Stimulated activated CD8-positive, alpha-beta memory T cell treated with anti-CD3 and anti-CD28 coated beads, Interleukin-7, amount 100 ng/mL, for 24 hours (primary cell): ENCODE measurements around the gene TFF2.

Experiments used
- DNase-seq: peaks from one replicate; pipeline ENCODE4 v3.0.0-alpha.2; 2020; ENCODE audit warnings: low read depth

TFF2 gene, protein sequence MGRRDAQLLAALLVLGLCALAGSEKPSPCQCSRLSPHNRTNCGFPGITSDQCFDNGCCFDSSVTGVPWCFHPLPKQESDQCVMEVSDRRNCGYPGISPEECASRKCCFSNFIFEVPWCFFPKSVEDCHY

DNA sequence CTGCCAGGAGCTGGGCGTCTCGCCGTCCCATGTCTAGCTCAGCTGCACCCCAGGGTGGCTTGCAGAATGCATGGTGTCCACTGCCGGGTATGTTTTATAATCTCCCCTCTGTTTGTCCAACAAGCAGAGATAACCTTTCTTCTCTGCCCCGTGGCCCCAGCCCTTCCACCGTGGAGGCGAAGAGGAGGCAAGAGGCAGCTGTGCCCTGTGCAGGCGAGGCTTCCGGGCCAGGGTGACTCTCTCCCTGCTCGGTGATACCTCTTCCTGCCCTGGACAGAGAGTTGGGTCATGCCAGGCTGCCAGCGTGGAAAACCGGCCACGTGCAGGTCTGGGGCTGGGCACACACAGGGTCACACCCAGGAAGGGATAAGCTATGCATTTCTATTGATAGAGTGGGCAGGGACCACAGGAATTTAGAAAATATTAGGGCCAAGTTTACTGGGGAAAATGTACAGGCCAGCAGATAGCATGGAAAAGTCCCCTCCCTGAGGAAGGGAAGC is at the start of gene TFF2:
Gene TFF2, minus strand, starts transcription at position 68 of the 500 bp plus-strand sequence. Its CDS starts 37 bp downstream, at position 31.
- no peak for DNase-seq

DNA sequence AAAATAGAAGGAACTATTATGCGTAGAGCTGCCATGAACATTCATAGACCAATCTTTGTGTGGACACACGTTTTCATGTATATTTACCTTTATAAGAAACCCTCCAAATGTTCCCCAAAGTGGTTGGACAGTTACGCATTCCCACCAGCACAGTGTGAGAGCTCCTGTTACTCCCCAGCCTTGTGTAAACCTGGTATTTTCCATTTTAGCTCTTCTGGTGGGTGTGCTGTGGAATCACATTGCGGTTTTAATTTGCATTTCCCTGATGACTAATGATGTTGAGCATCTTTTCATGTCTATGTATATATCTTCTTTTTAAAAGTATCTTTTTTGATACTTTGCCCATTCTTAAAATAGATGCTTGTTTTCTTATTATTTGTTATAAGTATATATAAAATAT is 49.7 kb upstream of the TFF2 start:
- DNase-seq, result no peak

DNA sequence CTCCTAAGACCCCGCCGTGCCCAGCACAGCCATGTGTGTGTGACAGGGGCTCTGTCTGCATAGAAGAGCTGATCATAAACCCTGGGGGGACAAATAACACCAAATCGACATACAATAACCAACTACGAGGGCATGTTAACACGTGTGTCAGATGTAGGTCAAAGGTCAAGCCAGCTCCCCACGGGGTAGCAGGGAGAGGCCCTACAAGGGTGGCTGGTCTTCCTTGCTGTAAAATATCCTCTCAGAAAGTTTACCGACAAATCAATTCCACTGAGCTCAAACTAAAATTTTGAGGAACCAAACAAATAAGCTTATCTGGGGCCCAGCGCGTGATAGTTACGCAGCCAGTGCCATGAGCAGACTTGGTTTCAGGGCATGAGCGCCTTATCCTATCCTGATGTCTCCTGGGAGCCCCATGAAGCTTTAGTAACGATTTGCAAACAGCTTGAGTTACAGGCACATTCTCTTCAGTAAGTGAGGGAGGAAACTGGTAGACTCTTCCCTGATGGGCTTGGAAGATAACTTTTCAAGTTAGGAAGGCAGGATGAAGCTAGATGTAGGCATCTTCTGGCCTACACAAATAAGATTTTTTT is 47.7 kb upstream of the TFF2 start:
- no peak for DNase-seq

DNA sequence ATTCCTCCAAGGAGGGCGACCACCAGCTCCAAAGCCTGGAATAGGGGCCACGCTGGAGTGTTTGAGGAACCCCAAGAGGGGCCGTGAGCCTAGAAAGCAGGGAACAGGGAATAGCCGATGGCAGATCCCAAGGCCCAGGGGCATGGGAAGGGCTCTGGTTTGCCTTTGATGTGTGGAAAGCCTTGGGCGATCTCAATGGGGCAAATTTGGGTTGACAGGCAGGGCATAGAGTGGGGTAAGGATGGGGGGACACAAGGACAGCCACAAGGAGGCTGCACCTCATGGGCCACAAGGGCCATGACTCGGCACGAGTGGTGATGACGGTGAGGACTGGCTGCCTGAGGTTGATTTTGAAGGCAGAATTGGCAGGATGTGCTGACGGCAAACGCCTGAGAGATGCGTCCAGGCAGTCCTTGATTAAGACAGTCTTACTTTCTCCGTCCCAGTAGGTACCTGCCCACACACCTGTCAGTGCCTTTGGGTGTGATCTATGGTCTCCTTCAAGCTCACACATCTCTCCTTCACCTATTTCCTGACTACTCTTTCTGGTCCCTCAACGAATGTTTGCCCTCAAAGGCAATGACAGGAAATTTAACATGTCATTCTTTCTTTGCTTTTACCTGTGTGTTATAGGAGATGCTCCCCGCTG is 47.1 kb upstream of the TFF2 start:
- no peak for DNase-seq

DNA sequence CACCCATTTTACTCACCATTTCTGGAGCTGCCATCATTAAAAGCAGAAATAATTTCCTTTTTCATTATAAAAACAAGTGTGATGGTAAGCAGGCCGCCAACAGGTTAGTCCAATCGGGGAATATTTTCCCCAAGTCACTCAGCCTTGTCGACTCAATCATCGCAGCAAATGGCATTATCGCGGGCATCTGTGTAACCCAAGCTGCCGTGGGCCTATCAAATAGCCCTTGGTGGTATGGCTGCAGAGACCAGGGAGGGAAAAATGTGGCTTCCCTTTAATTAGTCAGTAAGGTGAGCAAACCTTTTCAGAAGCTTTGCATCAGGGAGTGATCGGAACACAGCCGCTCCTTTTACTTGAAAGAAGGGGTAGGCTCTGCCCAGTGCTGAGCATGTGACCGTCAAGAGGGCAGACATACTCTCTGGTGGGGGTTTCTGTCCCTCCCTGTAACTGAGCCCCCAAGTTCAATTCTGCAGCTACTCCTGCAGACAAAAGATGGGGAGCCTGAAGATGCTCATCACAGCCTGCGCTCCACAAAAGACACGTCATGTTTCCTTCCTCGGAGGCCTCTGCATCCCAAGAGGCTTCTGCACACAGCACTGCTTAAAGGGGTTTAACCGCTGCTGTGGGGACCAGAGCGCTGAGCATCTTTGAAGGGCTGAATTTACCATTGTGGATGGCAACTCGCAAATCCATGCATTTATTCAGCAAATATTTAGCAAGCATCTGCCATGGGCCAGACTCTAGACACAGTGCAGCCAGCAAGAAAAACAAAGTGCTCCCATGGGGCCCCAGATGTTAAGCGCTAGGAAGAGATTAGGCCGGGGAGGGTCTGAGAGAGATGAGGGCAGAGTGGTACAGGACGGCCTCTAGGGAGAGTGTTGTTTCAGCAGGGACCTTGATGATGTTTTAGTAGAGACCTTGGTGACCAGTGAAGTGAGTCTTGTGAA is 46.3 kb upstream of the TFF2 start:
- DNase-seq, result no peak

DNA sequence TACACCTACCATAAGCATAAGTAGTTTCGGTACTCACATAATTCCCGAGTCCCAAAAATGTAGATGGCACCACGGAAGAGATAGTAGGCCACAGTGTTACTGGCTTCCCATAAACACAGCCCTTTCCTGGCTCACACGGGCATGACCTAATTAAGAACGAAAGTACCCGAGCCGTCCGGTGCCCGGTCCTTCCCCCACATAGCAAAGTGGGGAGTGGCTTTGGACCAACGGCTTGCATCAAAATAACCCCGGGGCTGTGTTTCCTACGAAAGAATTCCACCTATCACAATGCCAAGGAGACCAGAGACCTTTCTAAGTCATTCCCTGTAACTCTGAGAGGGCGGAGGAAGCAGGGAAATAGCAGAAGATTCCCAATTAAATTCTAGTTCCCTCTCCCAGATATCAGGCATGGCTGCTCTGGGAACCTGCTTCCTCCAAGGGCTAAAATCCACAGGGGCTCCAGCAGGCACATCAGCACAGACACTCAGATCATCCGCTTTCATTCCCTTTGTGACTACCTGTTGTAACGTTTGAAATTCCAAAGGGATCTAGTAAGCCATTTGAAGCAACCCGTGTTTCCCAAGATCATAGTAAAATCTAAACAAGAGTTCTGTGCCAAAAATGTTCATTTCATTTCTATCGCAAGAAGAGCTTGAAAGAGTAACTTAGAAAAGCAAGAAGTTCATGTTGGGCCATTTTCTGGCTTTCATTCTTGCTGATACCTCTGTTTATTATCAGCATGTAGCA is 45.3 kb upstream of the TFF2 start, which contains the start of gene TMPRSS3:
Gene TMPRSS3, minus strand, starts transcription at position 148 of the 747 bp plus-strand sequence. CDS start 635 bp downstream, outside the sequence.
- no peak for DNase-seq

DNA sequence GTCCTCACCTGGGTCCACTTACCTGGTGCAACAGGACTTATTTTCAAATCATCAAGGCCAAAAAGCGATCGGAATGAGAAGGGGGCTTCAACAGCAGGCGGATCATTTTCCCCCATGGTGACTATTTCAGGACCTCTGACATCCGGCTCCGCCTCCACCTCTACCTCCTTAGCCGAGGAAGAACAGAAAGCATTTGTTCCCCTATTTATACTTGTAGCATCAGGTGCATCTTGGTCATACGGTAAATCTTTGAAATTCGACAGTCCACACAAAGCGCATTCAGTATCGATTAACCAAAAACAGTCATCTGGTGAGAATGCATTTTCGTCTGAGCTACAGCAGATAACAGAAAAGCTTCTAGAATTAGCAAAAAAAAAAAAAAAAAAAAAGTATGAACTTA is 44.5 kb upstream of the TFF2 start:
- DNase-seq, result no peak

DNA sequence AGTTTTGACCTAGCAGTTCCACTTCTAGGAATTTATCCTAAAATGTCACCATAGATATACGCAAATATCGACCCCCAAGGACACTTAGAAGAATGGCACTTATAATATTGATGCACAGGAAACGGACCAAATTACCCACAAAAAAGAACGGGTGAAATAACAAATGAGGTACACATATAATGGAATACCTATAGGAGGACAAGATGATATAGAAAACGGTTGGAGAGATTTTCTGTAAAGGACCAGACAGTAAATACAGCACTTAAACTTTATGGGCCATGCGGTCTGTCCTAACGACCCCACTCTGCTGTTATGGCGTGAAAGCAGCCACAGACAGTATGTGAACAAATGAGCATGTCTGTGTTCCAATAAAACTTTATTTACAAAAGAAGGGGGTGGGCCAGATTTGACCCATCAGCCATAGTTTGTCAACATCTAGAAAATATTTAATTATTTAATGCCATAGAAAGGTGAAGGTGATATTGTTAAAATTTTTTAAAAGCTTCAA is 42.7 kb upstream of the TFF2 start:
- DNase-seq, result no peak

DNA sequence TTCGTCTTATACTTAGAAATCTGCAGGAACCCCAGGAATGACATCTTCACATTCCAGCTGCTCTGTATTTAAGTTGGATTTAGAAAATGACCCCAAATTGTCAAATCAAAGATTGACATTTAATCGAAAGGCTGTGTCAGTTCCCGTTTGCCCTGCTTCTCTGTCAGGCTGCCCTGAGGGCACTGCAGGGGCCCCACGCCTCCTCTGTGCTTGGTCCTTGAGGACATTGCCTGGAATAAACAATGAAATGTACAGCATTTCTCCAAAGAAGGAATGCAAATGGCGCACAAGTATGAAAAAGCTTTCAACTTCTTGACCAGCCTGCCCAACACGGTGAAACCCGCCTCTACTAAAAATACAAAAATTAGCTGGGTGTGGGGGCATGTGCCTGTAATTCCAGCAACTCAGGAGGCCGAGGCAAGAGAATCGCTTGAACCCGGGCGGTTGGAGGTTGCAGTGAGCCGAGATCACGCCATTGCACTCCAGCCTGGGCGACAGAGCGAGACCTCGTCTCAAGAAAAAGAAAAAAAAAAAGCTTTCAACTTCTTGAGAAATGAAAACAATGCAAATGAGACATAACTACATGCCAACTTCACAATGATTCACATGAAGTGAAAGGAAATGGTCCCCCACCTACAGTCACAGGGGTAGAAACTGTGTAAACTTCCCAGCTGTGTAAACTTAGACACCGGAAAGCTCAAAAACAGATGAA is 42.1 kb upstream of the TFF2 start:
- no peak for DNase-seq

DNA sequence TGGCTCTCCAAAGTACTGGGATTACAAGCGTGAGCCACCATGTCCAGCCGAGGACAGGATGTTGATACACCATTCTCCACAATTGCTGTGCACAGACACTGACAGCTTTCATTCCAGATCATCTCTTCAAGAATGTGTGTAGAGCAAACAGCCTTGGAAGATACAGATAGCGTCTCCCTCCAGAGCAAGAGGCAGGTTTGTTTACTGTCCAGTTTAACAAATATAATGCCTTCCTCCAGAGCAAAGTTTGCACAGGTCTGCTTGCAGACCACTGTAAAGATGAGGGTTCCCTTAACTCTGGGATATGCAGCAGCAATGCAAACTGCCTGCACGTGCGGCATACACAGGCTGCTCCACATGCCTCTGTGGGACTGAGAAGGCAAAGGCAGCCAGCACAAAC is 40.5 kb upstream of the TFF2 start:
- no peak for DNase-seq

DNA sequence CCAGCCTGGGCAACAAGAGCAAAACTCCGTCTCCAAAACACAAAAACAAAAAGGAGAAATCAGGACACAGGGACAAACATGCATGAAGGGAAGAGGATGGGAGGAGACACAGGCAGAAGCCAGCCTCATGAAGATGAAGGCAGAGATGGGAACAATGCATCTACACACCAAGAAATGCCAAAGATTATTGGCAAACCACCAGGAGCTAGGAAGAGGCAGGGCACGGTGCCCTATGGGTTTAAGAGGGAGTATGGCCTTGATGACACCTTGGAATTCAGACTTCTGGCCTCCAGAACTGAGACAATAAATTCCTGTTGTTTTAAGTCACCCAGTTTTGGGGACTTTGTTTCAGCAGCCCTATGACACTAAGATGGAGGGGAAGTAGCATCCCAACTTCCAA is 39.9 kb upstream of the TFF2 start:
- no peak for DNase-seq

DNA sequence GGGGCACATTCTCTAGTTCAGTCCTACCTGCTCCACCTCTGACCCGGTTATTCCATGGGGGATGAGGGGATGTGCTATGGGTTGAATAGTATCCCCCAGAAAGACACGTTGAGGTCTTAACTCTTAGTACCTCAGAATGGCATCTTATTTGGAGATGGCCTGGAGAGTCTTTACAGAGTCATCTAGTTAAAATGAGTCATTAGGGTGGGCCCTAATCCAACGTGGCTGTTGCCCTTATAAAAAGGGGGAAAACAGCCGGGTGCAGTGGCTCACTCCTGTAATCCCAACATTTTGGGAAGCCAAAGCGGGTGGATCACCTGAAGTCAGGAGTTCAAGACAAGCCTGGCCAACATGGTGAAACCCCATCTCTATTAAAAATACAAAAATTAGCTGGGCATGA is 39.4 kb upstream of the TFF2 start:
- DNase-seq, result no peak

DNA sequence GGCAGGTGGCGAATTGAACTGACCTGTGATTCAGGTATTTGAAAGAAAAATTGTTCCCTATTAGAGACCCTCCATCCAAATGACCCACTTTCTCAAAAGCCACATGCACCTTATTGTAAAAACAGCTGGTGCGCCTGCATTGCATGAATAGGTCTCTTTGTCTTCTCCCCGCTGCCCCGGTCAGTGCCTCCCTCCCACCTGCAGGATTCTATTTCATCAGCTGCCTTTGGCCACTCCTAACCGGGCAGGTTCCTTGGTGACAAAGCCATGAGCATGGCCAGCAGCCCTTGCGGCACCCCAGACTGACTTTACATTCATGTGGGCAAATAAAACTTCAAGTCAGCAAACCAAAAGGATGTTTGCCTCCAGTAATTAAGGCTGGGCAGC is 38.6 kb upstream of the TFF2 start:
- DNase-seq, result no peak

DNA sequence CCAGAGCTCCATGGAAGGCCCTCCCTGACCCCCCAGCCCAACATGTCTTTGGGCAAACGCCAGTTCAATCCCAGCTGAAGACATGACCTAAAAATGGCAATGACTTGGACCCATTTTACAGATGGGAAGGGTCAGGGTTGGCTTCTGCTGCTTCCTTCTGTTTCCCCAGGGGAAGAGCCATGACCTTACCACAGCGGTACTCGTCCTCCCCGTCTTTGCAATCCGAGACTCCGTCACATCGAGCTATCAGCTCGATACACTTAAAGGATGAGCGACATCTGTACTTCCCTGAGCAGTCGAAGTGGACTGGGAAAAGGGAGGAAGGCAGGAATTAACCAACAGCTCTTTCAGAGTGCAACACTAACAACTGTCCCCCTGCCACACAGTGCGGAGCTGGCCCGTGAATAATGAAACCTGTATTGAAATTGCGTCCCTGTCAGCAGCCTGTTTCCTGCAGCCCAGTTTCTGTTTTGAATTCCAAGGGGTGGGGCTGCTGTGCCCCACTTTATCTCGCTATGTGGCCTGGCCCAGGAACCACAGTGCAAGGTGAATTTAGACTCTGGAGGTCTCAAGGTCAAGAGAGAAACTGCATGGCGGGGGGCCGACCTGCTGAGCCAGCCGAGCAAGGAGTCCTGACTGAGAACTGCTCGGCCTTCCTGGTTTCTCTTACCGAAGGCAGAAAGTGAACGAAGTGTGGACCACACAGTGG is 38.1 kb upstream of the TFF2 start:
- DNase-seq, result no peak

DNA sequence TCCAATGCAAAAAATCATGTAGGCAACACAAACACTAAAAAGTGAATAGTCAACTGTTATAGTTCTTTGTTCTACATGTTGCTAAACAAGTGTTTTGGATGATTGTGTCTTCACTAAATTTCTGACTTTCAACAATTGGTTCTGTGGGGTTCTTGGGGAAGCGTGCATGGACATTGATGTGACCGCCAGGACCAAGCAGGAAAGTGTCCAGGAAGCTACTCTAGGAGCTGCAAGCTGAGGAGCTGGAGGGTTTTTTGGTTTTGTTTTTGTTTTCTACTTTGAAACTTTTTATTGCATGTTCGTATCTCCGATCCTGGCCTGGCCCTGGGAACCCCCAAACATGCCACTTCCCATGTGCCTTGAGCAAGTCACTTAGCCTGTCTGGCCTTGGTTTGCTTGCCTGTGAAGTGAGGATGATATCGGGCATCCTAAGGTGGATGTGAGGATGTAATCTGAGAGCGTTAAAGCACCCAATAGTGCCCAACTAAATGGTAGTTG is 37.1 kb upstream of the TFF2 start:
- no peak for DNase-seq

DNA sequence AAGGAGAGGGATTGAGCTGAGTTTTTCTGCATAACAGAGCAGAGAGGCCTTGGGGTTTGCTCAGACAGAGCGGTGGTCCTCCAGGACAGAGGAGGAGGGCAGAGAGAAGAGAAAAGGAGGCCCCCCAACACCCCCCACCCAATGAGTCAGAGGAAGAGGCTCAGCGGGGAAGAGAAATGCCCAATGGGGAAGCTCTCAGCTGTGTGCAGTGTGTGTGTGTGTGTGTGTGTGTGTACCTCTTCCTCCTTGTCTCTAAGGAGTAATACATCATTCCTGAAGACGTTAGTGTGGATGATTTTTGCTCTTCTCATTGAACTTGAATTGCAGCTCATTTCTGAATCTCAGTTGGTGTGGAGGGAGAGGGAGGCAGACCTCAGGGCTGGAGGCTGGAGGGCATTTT is 36.4 kb upstream of the TFF2 start:
- DNase-seq, result no peak

DNA sequence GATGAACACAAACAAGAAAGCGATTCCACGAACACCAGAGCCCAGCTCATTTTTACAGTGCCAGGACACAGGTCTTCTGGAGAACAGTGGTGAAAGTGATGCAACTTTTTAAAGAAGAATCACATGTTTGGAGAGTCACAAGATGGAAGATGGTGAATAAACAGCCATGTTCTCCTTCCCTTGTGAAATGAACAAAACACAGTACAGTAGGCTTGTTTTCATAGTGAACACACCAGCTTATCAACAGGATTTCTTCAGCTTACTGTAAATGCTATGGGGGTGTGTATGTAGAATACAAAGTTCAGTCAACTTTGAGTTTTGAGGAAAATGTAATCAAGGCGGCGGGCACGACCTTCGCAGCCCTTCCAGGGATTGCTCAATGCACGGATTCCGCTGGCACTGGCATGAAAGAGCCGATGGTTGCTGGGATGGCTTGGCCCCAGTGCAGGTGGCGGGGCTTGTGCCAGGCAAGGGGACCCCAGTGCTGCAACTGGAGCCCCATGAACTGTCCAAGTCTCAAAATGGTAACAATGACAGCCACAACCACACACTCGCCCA is 35.3 kb upstream of the TFF2 start:
- no peak for DNase-seq

DNA sequence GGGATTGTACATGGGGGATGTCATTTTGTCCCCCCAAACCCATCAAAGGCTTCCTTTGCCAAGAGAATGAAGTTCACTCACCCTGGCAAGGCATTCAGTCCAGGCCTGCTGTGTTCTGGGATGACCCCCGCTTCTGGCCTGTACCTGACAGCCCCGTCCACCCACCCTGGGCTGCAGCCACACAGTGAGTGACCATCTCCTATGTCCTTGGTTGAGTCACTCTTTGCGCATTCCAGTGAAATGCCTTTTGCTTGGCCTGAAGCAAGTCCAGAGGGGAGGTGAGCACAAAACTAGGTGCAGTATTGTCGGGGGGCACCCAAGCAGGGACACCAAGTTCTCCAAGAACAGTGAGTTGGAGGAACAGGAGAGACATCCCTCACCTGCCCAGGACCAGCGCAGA is 34.8 kb upstream of the TFF2 start:
- DNase-seq, result no peak

DNA sequence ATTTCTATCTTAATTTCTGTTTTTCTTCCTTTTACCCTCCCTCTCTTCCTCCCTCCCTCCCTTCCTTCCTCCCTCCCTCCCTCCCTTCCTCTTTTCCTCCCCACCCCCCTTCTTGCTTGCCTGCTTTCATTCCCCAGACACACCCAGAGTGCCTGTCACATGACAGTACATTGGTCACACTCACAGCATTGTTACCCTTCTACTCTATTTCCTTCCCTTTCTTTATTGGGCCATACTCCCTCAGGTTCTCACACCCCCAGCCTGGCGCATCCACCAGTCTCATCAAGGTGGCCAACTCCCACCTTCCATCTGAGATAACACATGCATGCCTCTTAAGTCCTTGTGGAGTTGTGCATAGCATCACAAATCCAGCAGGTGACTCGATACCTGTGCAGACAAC is 34.2 kb upstream of the TFF2 start:
- DNase-seq, result no peak
